GM12872 (cell line): ENCODE measurements around the gene IL1RL1.

Experiments
- TF ChIP-seq, protein P1 (sequence below): IDR thresholded peaks from 3 replicates; pipeline ENCODE4 v1.5.1; 2011; ENCODE audit warnings: low read depth, mild to moderate bottlenecking, low read length, moderate library complexity; ENCODE audit not compliant: insufficient read depth

Gene IL1RL1

DNA sequence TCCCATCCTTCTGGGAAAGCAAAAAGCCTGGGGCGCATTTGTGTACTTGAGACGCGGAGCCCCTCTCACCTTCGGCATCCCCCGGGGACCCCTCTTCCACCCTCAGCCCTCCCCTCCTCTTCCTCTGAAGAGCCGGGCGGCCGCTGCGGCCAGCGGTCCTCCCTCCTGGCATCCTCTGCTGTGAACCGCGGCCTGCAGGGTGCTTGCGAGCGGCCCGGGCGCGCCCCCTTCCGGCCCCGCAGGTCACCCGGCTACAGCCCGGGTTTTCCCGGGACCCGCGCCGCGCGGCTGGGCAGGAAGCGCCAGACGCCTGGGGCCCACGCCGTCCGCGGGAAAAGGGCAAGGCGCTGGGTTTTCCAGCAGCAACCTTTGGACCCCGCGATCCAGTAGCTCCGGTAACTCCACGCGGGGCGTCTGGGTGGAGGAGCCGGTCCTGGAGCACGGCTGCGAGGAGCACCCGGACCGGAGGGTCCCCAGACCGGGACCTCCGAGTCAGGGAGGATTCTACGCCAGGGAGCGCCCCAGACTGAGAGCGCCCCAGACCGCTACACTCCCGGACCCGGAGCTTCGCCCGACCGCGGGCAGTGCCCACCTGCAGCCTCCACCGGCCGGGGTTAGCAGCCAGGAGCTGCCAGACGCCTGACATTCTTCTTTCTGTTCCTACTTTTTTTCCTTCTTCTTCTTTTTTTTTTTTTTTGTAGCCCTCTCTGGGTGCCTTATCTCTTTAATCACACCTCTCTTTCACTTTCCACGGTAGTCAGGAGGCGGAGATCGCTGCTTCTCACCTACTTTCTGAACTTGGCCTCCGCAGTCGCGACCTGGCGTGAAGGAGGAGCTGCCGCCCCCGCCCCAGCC lies 44.4 kb downstream of the IL1RL1 start, which contains the start of gene IL18R1:
Gene IL18R1, plus strand, starts transcription at position 271 of the 855 bp plus-strand sequence. CDS start 6,865 bp downstream, outside the sequence.
- TF ChIP-seq, protein P1, sequence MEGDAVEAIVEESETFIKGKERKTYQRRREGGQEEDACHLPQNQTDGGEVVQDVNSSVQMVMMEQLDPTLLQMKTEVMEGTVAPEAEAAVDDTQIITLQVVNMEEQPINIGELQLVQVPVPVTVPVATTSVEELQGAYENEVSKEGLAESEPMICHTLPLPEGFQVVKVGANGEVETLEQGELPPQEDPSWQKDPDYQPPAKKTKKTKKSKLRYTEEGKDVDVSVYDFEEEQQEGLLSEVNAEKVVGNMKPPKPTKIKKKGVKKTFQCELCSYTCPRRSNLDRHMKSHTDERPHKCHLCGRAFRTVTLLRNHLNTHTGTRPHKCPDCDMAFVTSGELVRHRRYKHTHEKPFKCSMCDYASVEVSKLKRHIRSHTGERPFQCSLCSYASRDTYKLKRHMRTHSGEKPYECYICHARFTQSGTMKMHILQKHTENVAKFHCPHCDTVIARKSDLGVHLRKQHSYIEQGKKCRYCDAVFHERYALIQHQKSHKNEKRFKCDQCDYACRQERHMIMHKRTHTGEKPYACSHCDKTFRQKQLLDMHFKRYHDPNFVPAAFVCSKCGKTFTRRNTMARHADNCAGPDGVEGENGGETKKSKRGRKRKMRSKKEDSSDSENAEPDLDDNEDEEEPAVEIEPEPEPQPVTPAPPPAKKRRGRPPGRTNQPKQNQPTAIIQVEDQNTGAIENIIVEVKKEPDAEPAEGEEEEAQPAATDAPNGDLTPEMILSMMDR: peak; percentile 62

- TF ChIP-seq, protein P1: no peak
Observed at GRCh38 chr2:102356381-102356712, 45.0 kb downstream of the IL1RL1 start.

DNA sequence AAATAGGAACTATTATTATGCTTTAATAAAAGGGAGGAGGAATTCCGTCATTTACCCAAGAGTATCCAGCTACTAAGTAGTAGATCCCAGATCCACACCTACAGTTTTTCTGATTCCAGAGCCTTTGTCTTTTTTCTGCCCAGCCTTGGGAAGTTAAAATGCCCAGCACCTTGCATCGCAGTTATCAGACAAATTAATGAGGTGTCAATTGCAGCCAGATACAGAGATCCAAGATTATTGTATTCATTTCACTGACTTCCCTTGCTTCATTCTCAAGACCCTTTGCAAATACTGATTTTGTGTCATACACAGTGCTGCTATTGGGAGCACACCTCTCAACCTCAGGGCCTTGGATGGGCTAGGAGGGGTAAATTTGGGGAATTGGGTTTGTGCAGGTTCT lies 45.4 kb downstream of the IL1RL1 start:
- TF ChIP-seq, protein P1: no peak

GRCh38 chr2:102357937-102358336 lies 46.6 kb downstream of the IL1RL1 start:
- TF ChIP-seq, protein P1: no peak

- TF ChIP-seq, protein P1: no peak
Observed at GRCh38 chr2:102358496-102358895, 47.1 kb downstream of the IL1RL1 start.

GRCh38 chr2:102359527-102359926 lies 48.2 kb downstream of the IL1RL1 start:
- TF ChIP-seq, protein P1: no peak

- TF ChIP-seq, protein P1: no peak
Observed at GRCh38 chr2:102361632-102362241, 50.4 kb downstream of the IL1RL1 start.
